ENCODE data around the gene SLC35C1.

DNA sequence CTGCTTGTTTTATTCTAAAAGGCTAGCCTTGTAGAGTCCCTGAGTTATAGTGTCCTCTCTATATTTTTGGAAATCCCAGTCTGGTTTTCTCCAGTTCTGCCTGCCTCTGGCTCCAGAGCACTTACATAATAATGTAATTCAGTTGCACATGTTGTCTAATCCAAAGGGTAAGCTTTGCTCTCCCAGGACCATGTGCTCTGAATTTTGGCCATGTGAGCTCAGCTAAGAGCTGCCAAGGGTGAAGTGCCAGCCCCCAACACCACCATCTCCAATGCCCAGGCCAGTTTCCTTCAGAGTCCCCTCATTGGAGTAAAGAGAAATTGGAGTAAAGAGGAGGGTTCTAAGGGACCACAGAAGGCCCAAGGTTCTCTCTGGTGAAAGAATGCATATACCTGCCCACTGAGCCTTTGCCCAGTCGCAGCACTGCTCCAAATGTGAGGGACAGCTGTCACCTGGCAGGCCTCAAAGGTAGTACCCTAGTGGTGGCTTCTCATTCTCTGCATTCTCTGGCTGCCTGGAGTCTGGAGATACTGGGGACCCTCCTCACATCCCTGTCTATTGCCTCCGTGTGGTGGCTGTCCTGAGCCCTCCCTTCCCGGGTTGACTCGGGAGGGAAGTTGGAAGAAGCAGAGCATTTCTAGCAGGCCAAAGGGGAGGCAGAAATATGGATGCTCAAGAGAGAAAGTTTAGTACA, 47.2 kb downstream of the SLC35C1 start:
- TF ChIP-seq TAF1 (IDR thresholded peaks at IDR 0.05; ENCODE audit: borderline replicate concordance, insufficient read depth, low read length) (no peak), SIN3A (IDR thresholded peaks at IDR 0.05; ENCODE audit: borderline replicate concordance, insufficient read depth, low read length) (no peak), POLR2AphosphoS5 (IDR thresholded peaks at IDR 0.05; ENCODE audit: low read depth, low read length) (no peak)
